AG04449 (cell line): ENCODE results near the gene DAB1.

Experiments used
- CTCF ChIA-PET: fragments of 350-600 bp; formaldehyde crosslinking; extraction: SDS; loops from one replicate; lab custom pipeline; 2021; ENCODE audit warnings: antibody characterized with exemption; lab: Yijun Ruan, JAX
- POLR2A ChIA-PET: fragments of 400-600, 350-600 bp; formaldehyde crosslinking; extraction: SDS; loops from one replicate; lab custom pipeline; 2020; ENCODE audit warnings: antibody characterized with exemption, inconsistent platforms; lab: Yijun Ruan, JAX
- DNase-seq: peaks from one replicate; pipeline ENCODE4 v3.0.0-alpha.2; 2010; ENCODE audit warnings: low read depth, low spot score
- H3K4me3 ChIP-seq: 2 replicates; pipeline ENCODE4 v1.5.1; 2011; ENCODE audit warnings: low read depth, mild to moderate bottlenecking, control low read depth, low read length
- CTCF ChIP-seq: IDR thresholded peaks from one replicate; pipeline ENCODE4 v1.5.1; 2011; ENCODE audit warnings: mild to moderate bottlenecking, moderate library complexity, low read length, control low read depth, inconsistent platforms; ENCODE audit not compliant: insufficient read depth; ENCODE audit errors: missing control alignments

Gene DAB1

GRCh38 chr1:57295326-57295725, 128.5 kb downstream of the DAB1 start:
- no peak for DNase-seq
- CTCF ChIA-PET = no interaction called here
- no peak for TF ChIP-seq CTCF
- POLR2A ChIA-PET = no interaction called here
- H3K4me3 ChIP-seq = no peak overlapping the region

DNA sequence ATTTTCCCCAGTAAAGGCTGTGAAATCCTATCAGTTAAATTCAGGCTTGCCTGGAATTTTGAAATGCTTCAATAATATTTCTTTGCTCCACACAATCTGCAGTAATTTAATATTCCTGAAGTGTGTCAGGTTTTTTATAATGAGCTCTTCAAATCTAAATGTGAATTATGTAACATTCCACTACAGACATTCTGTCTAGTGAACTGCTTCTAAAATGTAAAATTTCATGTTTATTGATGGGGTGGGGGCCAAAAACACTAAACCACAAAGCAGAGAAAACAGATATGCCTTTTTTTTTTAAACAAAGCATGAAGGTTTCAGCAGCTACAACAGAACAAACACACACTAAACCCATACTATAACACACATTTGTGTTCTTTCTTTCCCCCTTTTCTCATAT, 129.7 kb downstream of the DAB1 start:
- POLR2A ChIA-PET = no interaction called here
- TF ChIP-seq CTCF = no peak
- CTCF ChIA-PET = no interaction called here
- H3K4me3 ChIP-seq = no peak overlapping the region
- no peak for DNase-seq

DNA sequence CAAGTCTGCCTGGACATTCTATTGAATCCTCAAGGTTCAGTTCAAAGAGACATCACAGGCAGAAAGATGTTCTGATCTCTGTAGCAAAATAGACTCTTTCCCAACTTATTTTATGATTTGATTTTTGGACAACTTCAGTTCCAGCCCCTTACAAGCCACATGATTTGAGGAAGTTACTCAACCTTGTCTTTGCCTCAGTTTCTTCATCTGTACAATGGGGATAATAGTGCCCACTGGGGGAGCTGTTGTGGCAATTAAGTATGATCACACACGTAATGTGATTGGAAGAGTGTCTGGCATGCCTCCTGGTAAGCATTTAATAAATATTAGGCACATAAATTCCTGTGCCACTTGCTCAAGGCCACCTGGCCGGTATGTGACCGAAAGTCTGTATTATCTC, 130.6 kb downstream of the DAB1 start:
- DNase-seq = no peak
- H3K4me3 ChIP-seq = no peak overlapping the region
- ChIA-PET CTCF (no interaction called here), POLR2A (no interaction called here)
- TF ChIP-seq CTCF = no peak

DNA sequence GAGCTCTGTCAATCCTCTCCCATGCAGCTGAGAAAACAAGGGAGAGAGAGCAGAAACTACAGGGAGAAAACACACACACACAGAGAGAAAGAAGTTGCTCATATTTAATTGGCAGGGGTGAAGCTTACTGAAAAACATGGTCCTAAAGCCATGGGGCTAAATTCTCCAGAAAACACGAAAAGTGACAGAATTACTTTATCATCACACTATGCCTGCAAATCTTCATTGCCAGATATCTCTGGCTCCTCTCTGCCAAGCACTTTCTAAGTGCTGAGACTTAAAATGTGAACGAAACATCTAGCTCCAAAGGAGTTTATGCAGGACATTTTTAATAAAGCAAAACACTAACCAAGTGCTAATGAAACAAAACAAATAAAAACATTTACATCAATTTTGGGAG, 134.1 kb downstream of the DAB1 start:
- no peak for TF ChIP-seq CTCF
- ChIA-PET CTCF (no interaction called here), POLR2A (no interaction called here)
- DNase-seq = no peak
- no peak overlapping the region for H3K4me3 ChIP-seq

- H3K4me3 ChIP-seq = no peak overlapping the region
- ChIA-PET POLR2A (no interaction called here), CTCF (no interaction called here)
- DNase-seq = no peak
- TF ChIP-seq CTCF = no peak
Measured at GRCh38 chr1:57285992-57286391, 137.9 kb downstream of the DAB1 start.

DNA sequence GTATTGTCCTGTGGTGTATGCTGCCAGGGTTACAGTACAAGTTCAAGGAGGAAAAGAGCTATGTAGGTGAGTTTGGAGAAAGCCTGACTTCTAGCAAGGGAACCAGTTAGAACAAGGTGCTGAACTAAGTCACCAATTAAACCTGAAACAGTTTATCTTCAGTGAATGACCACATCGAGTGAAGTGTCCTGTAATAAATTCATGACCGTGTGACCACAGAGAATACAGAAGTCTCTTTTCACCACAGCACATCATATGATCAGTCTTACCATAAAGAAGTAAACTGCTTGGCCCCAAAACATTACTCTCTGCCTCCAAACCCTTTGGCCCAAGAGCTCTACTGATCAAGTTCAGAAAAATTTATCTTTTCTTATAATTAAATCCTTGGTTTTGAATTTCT, 141.4 kb downstream of the DAB1 start:
- ChIA-PET CTCF (no interaction called here), POLR2A (no interaction called here)
- DNase-seq = no peak
- no peak for TF ChIP-seq CTCF
- no peak overlapping the region for H3K4me3 ChIP-seq
